ENCODE measurements around the gene GCNT1.
"Not testable (repeated sequence)": the region's sequence is repeated elsewhere in the genome, so short reads cannot be mapped to it uniquely, and the experiment has no call there.

The GCNT1 gene

DNA sequence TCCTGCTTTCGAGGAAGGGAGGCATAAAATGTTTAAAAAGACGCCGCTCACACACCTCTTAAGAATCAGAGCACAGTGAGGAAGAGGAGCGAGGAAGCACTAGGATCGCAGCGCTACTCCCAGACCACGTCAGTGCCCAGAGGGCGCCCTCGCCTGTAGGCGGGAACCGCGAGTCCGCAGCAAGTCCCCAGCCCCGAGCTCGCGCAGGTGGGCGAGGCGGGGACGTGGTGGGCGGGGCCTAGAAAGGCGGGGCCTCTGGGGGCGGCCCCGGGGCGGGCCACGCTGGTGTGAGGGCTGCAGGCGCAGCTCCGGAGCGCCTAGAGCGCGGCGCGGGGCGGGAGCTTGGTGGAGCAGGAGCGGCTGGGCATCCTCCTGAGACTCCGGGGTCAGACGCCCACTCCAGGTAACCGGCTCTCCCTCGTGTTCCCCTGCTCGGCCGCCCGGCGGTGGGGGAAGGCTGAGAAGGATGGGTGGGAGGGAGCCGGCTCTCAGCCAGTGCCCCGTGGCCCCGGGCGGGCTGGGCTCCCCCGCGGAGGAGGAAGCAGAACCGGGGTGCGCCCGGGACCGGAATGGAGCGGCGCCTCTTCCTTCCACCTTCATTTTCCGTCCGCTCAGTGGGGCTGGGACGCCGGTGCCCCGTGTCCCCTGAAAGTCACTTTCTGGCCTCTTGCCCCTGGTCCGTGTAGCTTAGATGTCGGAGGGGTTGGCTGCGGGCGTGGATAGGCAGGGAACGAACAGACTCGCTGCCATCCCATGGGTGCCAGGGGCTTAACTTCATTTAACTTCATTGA, at the start of gene GCNT1:
GCNT1 (plus strand) TSS at position 280 of the 791 bp plus-strand sequence. CDS start 43,200 bp downstream, outside the sequence.
- DNase-seq (ENCODE audit: low spot score), result peak; percentile 90

GRCh38 chr9:76412638-76413037, 46.3 kb upstream of the GCNT1 start:
- DNase-seq (ENCODE audit: low spot score), result no peak

- no peak for DNase-seq (ENCODE audit: low spot score)
Measured at GRCh38 chr9:76413658-76414057, 45.3 kb upstream of the GCNT1 start.

- no peak for DNase-seq (ENCODE audit: low spot score)
Measured at GRCh38 chr9:76414661-76415060, 44.3 kb upstream of the GCNT1 start.

DNA sequence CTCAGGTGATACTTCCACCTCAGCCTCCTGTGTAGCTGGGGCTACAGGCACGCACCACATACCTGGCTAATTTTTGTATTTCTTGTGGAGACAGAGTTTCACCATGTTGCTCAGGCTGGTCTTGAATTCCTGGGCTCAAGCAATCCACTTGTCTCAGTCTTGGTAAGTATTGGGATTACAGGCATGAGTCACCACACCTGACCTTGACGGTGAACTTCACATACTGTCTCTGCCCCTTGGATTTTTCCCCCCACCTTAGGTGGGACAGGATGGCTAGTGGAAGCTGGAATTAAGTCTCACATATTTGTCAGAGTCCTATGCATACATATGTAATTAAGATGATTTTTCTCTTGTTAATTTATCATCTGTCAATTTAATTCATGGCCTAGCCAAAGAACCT, 43.8 kb upstream of the GCNT1 start:
- DNase-seq (ENCODE audit: low spot score), result no peak

GRCh38 chr9:76415731-76416130, 43.3 kb upstream of the GCNT1 start:
- no peak for DNase-seq (ENCODE audit: low spot score)

GRCh38 chr9:76417394-76417793, 41.6 kb upstream of the GCNT1 start:
- no peak for DNase-seq (ENCODE audit: low spot score)

GRCh38 chr9:76419782-76420380, 39.1 kb upstream of the GCNT1 start:
- DNase-seq (ENCODE audit: low spot score), result peak; percentile 16

DNA sequence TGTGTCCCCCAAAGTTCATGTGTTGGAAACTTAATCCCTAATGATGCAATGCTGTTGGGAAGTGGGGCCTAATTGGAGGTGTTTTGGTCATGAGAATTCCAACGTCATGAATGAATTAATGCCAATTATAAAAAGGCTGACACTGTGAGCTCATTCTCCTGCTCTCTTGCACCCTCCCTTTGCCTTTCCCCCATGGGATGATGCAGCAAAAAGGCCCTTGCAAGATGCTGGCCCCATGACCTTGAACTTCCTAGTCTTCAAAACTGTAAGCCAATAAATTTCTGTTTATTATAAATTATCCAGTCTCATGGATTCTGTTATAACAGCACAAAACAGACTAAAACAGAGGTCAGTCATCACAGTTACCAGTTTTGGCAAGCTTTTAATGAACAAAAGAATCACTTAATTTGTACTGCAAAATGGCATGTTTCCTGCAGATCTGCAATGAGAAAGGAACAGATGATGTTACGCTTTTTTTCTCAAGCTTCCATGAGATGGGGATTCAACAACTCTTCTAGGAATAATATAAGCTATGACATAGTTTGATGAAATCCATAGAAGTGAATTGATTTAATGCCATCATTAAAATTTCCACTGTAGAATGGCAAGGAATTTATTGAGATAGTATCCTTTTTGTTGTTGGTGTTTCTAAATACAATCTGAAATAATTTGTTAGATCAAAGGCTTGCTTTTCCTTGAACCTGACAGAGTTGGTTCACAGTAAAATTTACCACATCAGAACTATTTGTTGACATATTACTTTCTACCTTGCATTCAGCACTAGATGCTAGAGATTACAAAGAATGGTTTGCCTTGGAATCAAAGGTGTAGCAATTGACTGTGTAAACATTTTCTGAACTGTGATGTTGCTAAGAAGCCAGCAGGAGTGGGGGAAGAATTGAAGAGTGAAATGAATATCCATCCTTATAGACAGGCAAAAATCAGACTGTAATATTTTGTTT, 35.5 kb upstream of the GCNT1 start:
- DNase-seq (ENCODE audit: low spot score), result peak; percentile 25

GRCh38 chr9:76424491-76424890, 34.5 kb upstream of the GCNT1 start:
- no peak for DNase-seq (ENCODE audit: low spot score)

DNA sequence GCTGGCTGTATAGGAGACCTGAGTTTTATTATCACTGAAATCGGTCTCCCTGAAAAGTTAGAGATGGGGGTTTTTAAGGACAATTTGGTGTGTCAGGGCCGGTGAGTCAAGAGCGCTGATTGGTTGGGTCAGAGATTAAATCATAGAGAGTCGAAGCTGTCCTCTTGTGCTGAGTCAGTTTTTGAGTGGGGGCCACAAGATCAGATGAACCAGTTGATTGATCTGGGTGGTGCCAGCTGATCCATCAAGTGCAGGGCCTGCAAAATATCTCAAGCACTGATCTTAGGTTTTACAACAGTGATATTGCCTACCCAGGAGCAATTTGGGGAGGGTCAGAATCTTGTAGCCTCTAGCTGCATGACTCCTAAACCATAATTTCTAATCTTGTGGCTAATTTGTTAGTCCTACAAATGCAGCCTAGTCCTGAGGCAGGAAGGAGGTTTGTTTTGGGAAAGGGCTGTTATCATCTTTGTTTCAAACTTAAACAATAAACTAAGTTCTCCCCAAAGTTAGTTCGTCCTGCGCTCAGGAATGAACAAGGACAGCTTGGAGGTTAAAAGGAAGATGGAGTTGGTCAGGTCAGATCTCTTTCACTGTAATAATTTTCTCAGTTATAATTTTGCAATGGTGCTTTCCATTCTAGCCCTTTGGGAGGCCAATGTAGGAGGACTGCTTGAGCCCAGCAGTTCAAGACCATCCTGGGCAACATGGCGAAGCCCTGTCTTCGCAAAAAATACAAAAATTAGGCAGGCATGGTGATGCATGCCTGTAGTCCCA, 33.1 kb upstream of the GCNT1 start:
- DNase-seq (ENCODE audit: low spot score), result no peak

GRCh38 chr9:76426807-76427419, 32.1 kb upstream of the GCNT1 start:
- no peak for DNase-seq (ENCODE audit: low spot score)

- no peak for DNase-seq (ENCODE audit: low spot score)
Measured at GRCh38 chr9:76431601-76432000, 27.4 kb upstream of the GCNT1 start.

DNA sequence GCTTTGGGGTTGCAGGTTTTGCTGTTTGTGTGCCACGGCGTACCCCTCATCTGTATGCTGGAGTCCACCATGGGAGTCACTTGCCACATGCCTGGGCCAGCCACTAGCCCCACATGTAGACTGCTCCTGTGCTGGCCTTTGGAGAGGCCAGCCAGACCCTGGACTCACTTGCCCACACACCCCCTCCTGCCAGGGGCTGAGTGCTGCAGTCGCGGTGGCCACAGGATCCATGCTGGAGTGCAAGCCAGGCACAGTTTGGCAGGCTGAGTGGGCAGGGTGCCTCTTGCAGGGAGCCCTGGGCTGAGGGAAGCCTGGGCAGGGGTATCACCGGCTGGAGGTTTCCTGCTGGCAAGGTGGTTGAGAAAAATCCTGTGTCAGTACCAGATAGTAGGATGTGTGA, 25.6 kb upstream of the GCNT1 start:
- no peak for DNase-seq (ENCODE audit: low spot score)

GRCh38 chr9:76433836-76434235, 25.1 kb upstream of the GCNT1 start:
- no peak for DNase-seq (ENCODE audit: low spot score)

DNA sequence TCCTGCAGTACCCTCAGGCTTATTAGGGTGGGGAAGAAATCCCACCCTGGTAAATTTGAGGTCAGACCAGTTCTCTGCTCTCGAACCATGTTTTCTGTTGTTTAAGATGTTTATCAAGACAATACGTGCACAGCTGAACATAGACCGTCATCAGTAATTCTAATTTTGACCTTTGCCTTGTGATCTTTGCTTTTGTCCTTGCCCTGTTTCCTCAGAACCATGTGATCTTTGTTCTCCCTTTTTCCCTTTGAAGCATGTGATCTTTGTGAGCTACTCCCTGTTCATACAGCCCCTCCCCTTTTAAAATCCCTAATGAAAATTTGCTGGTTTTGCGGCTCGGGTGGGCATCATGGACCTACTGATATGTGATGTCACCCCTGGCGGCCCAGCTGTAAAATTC, 24.1 kb upstream of the GCNT1 start:
- DNase-seq (ENCODE audit: low spot score), result not testable (repeated sequence)

DNA sequence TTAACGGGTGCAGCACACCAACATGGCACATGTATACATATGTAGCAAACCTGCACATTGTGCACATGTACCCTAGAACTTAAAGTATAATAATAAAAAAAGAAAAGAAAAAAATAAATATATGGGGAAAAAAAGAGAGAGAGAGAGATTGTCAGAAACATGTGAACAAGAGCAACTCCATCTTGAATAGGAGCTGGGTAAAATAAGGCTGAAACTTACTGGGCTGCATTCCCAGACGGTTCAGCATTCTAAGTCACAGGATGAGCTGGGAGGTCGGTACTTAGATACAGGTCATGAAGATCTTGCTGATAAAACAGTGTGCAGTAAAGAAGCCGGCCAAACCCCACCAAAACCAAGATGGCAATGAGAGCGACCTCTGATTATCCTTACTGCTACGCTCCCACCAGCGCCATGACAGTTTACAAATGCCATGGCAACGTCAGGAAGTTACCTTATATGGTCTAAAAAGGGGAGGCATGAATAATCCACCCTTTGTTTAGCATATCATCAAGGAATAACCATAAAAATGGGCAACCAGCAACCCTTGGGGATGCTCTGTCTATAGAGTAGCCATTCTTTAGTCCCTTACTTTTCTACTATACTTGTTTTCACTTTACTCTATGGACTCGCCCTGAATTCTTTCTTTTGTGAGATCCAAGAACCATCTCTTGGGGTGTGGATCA, 21.8 kb upstream of the GCNT1 start:
- DNase-seq (ENCODE audit: low spot score), result not testable (repeated sequence)

- no peak for DNase-seq (ENCODE audit: low spot score)
Measured at GRCh38 chr9:76438841-76439588, 20.0 kb upstream of the GCNT1 start.

DNA sequence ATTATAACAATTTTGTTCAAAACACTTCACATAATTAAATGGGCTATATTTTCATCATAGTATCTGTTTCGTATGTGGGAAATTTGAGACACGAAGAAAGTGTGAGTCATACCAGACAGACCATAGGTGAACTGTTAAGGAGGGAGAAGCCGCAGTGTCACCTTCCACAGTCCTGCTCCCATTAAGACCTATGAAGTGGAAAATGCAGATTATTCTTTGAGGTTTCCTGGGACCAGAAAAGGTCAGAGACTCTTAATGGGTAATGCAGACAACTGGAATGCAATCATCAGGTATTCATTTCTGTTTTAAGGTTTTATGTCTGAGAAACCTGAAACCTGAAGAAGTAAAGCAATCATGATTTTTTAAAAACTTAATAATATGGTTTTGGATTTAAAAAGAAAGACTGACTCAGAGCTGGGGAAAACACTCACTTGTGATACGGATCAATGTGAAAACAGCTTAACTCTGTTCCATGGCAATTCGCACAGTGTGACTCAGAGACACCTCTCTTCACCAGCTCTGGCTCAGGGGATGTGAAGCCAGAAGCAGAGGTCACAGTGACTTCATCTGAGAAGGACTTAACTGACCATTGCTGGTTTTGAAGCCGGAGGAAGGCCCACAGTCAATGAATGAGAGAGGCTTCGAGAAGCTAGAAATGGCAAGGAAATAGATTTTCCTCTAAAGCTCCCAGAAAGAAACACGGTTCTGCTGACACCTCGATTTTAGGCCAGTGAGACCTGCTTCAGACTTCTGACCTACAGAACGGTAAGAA, 17.2 kb upstream of the GCNT1 start:
- DNase-seq (ENCODE audit: low spot score), result peak; percentile 28
